Measurements from ENCODE around the gene LRMDA.

DNA sequence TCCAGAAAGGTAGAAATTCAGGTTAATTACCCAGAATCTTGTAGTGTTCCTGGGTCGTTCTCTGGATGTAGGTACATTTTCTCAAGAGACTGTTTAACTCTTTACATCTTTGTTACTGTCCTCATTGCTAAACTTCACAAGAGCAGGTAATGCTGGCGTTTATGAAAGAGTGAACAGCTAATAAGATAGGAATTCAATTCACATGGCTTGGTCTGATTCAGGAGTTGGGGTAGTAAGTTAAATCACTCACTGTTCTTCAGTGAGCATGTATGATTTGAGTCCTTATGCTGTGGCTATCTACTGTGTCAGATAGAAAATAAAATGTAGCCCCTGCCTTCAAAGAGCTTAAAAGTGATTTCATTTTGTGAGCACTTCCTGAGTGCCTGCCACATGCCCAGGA lies 480.0 kb downstream of the LRMDA start:
- TF ChIP-seq, protein P1, sequence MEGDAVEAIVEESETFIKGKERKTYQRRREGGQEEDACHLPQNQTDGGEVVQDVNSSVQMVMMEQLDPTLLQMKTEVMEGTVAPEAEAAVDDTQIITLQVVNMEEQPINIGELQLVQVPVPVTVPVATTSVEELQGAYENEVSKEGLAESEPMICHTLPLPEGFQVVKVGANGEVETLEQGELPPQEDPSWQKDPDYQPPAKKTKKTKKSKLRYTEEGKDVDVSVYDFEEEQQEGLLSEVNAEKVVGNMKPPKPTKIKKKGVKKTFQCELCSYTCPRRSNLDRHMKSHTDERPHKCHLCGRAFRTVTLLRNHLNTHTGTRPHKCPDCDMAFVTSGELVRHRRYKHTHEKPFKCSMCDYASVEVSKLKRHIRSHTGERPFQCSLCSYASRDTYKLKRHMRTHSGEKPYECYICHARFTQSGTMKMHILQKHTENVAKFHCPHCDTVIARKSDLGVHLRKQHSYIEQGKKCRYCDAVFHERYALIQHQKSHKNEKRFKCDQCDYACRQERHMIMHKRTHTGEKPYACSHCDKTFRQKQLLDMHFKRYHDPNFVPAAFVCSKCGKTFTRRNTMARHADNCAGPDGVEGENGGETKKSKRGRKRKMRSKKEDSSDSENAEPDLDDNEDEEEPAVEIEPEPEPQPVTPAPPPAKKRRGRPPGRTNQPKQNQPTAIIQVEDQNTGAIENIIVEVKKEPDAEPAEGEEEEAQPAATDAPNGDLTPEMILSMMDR (conservative IDR thresholded peaks at IDR 0.05; ENCODE audit: low read depth, low read length) = no peak
- no peak for TF ChIP-seq CEBPB (IDR thresholded peaks at IDR 0.05; ENCODE audit: low read depth, low read length)
- no peak for TF ChIP-seq CHD1 (IDR thresholded peaks at IDR 0.05; ENCODE audit: low read depth, low read length)
- TF ChIP-seq SMC3 (IDR thresholded peaks at IDR 0.05; ENCODE audit: low read depth, low read length) = no peak
- no peak for TF ChIP-seq POLR2A (IDR thresholded peaks at IDR 0.05; ENCODE audit: low read depth, low read length)

Measured in IMR-90 (cell line).